Measurements from ENCODE around the gene CNEP1R1.

GRCh38 chr16:50037662-50038220 is 12.7 kb downstream of the CNEP1R1 start:
- TF ChIP-seq, protein P1, sequence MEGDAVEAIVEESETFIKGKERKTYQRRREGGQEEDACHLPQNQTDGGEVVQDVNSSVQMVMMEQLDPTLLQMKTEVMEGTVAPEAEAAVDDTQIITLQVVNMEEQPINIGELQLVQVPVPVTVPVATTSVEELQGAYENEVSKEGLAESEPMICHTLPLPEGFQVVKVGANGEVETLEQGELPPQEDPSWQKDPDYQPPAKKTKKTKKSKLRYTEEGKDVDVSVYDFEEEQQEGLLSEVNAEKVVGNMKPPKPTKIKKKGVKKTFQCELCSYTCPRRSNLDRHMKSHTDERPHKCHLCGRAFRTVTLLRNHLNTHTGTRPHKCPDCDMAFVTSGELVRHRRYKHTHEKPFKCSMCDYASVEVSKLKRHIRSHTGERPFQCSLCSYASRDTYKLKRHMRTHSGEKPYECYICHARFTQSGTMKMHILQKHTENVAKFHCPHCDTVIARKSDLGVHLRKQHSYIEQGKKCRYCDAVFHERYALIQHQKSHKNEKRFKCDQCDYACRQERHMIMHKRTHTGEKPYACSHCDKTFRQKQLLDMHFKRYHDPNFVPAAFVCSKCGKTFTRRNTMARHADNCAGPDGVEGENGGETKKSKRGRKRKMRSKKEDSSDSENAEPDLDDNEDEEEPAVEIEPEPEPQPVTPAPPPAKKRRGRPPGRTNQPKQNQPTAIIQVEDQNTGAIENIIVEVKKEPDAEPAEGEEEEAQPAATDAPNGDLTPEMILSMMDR (conservative IDR thresholded peaks at IDR 0.05; ENCODE audit: low read depth, low read length): no peak
- TF ChIP-seq MAZ (IDR thresholded peaks at IDR 0.05; ENCODE audit: borderline replicate concordance, low read depth, low read length) (no peak), POLR2A (IDR thresholded peaks at IDR 0.05; ENCODE audit: low read depth, low read length) (no peak), MXI1 (IDR thresholded peaks at IDR 0.05; ENCODE audit: borderline replicate concordance, low read depth, low read length) (no peak), MAFK (IDR thresholded peaks at IDR 0.05; ENCODE audit: low read depth, low read length) (no peak)
